Esophagus squamous epithelium (tissue), 5 donors: ENCODE measurements around the gene PIK3R2. TPM values are rescaled to one million over a fixed set of nuclear protein-coding genes. Genes with fewer than 3 reads are reported as not detected.
"Not testable (repeated sequence)": the region's sequence is repeated elsewhere in the genome, so short reads cannot be mapped to it uniquely, and the experiment has no call there.

Experiments used
- DNase-seq: peaks from one replicate; lab custom pipeline; 2025; lab: John Stamatoyannopoulos, UW
- H3K27ac ChIP-seq, 4 donors: fragments of 200-600 bp; sonication (generic); one replicate each; pipeline ENCODE4 v1.5.1; 2016 to 2019; ENCODE audit warnings: mild to moderate bottlenecking in 1 of 4
- H3K27me3 ChIP-seq, 4 donors: fragments of 200-600 bp; sonication (generic); 1 replicate in 3 of 4; 2 replicates in 1 of 4; pipeline versions ENCODE4 v1.5.1 to v1.6.0; 2017 to 2021; ENCODE audit warnings: antibody characterized with exemption in 1 of 4
- H3K36me3 ChIP-seq, 3 donors: fragments of 200-600 bp; sonication (generic); one replicate each; pipeline ENCODE4 v1.5.1; 2016 to 2019
- H3K4me1 ChIP-seq, 3 donors: fragments of 200-600 bp; sonication (generic); one replicate each; pipeline ENCODE4 v1.5.1; 2017 to 2019
- H3K4me3 ChIP-seq, 4 donors: fragments of 200-600 bp; sonication (generic); 1 replicate in 3 of 4; 2 replicates in 1 of 4; pipeline ENCODE4 v1.5.1; 2016 to 2019; ENCODE audit warnings: mild to moderate bottlenecking in 2 of 4, moderate library complexity in 1 of 4
- H3K9me3 ChIP-seq, 3 donors: fragments of 200-600 bp; sonication (generic); one replicate each; pipeline ENCODE4 v1.5.1; 2016 to 2019
- POLR2A ChIP-seq, 4 donors: fragments of 450-650 bp; IDR thresholded peaks; one replicate each; pipeline ENCODE4 v1.6.1; 2017; ENCODE audit warnings: antibody characterized with exemption in 4 of 4, mild to moderate bottlenecking in 4 of 4, moderate library complexity in 3 of 4
- WGBS, 2 donors: methylation state at CpG; one replicate each; pipeline ENCODE4 v1.1.5; 2018; 5-methylcytosine and 5-hydroxymethylcytosine counted together
- intact Hi-C: fragments of 100-400 bp; cut with DNase I; formaldehyde crosslinking; loops from one replicate; pipeline ENCODE4 v1.15.0; 2022
- total RNA-seq, 4 donors: library from RNA; depleted of rRNA; stranded (reverse); fragments of >200 nt; gene quantifications; one replicate each; pipeline ENCODE4 v1.1.0, GENCODE V29; 2016
- TF ChIP-seq, protein P1 (sequence below), 6 experiments: fragments of 450-650 bp in 4 of 6; fragments of 200-600 bp in 2 of 6; sonication (generic) in 2 of 6; IDR thresholded peaks; one replicate each; pipeline ENCODE4 v1.5.1; 2016 to 2019; ENCODE audit warnings: antibody characterized with exemption in 6 of 6, mild to moderate bottlenecking in 4 of 6, moderate library complexity in 4 of 6
- donor health status: DM: yes; HTN: yes; CAD: no.

Gene PIK3R2
- total RNA-seq, 4 donors from 2014 or later, result 20.4 to 42.1 (median 29.1) TPM

DNA sequence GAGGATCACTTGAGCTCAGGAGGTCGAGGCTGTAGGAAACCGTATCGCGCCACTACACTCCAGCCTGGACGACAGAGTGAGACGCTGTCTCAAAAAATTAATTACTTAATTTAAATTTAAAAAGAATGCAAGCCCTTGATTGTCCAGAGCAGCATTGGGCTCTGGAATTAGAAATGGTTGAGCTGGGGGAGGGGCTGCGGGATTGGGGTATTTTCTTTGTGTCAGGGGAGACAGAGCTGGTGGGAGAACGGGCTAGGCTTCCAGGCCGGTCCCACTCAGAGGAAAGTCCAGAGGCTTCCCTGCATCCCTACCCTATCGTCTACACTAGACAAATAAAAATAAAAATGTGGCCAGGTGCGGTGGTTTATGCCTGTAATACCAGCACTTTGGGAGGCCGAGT, 53.1 kb downstream of the PIK3R2 start:
- 77 to 86% methylated on average over 9 to 12 of the region's 12 CpGs for WGBS, 2 donors
- Histone ChIP-seq H3K27me3 (peaks cover 0 to 13% (median 0%) of the 10 kb centered on the region in 4 donors), H3K27ac (peak overlapping the region in 3 of 4 donors; percentile 97 to 99 (median 97)), H3K4me1 (peaks cover 13 to 50% (median 19%) of the 10 kb centered on the region in 3 donors), H3K4me3 (no peak overlapping the region), H3K9me3 (no peaks in the 10 kb centered on the region), H3K36me3 (no peaks in the 10 kb centered on the region)
- intact Hi-C loops, result no loop called here
- TF ChIP-seq POLR2A (IDR thresholded peaks at IDR 0.05), result no peak
- TF ChIP-seq, protein P1, sequence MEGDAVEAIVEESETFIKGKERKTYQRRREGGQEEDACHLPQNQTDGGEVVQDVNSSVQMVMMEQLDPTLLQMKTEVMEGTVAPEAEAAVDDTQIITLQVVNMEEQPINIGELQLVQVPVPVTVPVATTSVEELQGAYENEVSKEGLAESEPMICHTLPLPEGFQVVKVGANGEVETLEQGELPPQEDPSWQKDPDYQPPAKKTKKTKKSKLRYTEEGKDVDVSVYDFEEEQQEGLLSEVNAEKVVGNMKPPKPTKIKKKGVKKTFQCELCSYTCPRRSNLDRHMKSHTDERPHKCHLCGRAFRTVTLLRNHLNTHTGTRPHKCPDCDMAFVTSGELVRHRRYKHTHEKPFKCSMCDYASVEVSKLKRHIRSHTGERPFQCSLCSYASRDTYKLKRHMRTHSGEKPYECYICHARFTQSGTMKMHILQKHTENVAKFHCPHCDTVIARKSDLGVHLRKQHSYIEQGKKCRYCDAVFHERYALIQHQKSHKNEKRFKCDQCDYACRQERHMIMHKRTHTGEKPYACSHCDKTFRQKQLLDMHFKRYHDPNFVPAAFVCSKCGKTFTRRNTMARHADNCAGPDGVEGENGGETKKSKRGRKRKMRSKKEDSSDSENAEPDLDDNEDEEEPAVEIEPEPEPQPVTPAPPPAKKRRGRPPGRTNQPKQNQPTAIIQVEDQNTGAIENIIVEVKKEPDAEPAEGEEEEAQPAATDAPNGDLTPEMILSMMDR (IDR thresholded peaks at IDR 0.05), result no peak
- DNase-seq, result no peak

GRCh38 chr19:18208098-18208951, 55.4 kb downstream of the PIK3R2 start:
- TF ChIP-seq POLR2A (IDR thresholded peaks at IDR 0.05), result no peak
- TF ChIP-seq, protein P1 (IDR thresholded peaks at IDR 0.05), result peak in 5 of 6 experiments; percentile 15 to 68 (median 37)
- H3K4me1 ChIP-seq, result peaks cover 6 to 40% (median 9%) of the 10 kb centered on the region in 3 donors
- no peaks in the 10 kb centered on the region for H3K36me3 ChIP-seq
- intact Hi-C loops, result no loop called here
- peaks cover 0 to 20% (median 0%) of the 10 kb centered on the region in 4 donors for H3K27me3 ChIP-seq
- WGBS, 2 donors, result 24 to 30% methylated on average over 19 to 21 of the region's 32 CpGs
- no peak for DNase-seq
- H3K4me3 ChIP-seq, result no peak overlapping the region
- H3K27ac ChIP-seq, result peak overlapping the region in 3 of 4 donors; percentile 32 to 70 (median 45)
- H3K9me3 ChIP-seq, result no peaks in the 10 kb centered on the region

GRCh38 chr19:18209912-18210311, 56.9 kb downstream of the PIK3R2 start:
- not testable (repeated sequence) for H3K4me3 ChIP-seq, H3K9me3 ChIP-seq, H3K36me3 ChIP-seq, H3K27ac ChIP-seq, DNase-seq
- intact Hi-C loops, result loop anchor here (5.0 kb wide), 1 partner anchor 37 kb away; no protein-coding TSS in a partner anchor
- 70 to 71% methylated on average over 5 of the region's 5 CpGs for whole genome bisulfite sequencing, 2 donors
- H3K4me1 ChIP-seq, result peaks cover 4 to 29% (median 6%) of the 10 kb centered on the region in 3 donors
- peaks cover 0 to 20% (median 0%) of the 10 kb centered on the region in 4 donors for H3K27me3 ChIP-seq

DNA sequence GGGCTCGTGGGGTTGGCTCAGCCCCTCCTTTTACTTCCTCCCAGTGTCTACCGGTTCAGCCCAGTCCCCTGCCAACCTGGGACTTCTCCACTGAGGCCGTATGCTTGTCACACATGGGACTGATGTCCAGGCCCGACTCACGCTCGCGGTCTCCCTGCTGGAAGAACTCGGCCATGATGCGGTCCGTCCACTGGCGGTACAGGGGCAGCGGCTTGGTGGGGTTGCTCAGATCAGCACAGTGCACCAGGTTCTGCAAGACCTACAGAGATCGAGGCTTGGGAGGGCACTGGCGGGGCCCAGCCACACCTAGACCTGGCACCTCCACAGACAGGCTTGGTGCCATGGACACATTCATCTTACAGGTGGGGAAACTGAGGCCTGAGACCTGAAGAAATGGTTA, 58.7 kb downstream of the PIK3R2 start:
- Histone ChIP-seq H3K4me1 (peaks cover 0 to 15% (median 0%) of the 10 kb centered on the region in 3 donors), H3K27ac (no peak overlapping the region), H3K4me3 (no peak overlapping the region), H3K36me3 (no peaks in the 10 kb centered on the region), H3K27me3 (peaks cover 0 to 20% (median 0%) of the 10 kb centered on the region in 4 donors), H3K9me3 (no peaks in the 10 kb centered on the region)
- WGBS, 2 donors, result 72 to 79% methylated on average over 11 to 13 of the region's 14 CpGs
- TF ChIP-seq POLR2A (IDR thresholded peaks at IDR 0.05), result no peak
- TF ChIP-seq, protein P1 (IDR thresholded peaks at IDR 0.05), result no peak
- DNase-seq, result no peak
- intact Hi-C loops, result loop anchor here (5.0 kb wide), 1 partner anchor 36 kb away; no protein-coding TSS in a partner anchor

GRCh38 chr19:18214779-18215433, 61.9 kb downstream of the PIK3R2 start:
- no peaks in the 10 kb centered on the region for H3K4me1 ChIP-seq
- H3K27ac ChIP-seq, result no peak overlapping the region
- peaks cover 0 to 11% (median 0%) of the 10 kb centered on the region in 4 donors for H3K27me3 ChIP-seq
- no peak for DNase-seq
- TF ChIP-seq, protein P1 (IDR thresholded peaks at IDR 0.05), result no peak
- no peak for TF ChIP-seq POLR2A (IDR thresholded peaks at IDR 0.05)
- H3K4me3 ChIP-seq, result no peak overlapping the region
- H3K36me3 ChIP-seq, result no peaks in the 10 kb centered on the region
- WGBS, 2 donors, result 42 to 62% methylated on average over 7 of the region's 7 CpGs
- H3K9me3 ChIP-seq, result no peaks in the 10 kb centered on the region
- intact Hi-C loops, result loop anchor here (5.0 kb wide), 1 partner anchor 32 kb away; no protein-coding TSS in a partner anchor
